Naive thymus-derived CD4-positive, alpha-beta T cell (primary cell): ENCODE measurements around the gene RNF182. TPM values are rescaled to one million over a fixed set of nuclear protein-coding genes. Genes with fewer than 3 reads are reported as not detected.
"Not testable (repeated sequence)": the region's sequence is repeated elsewhere in the genome, so short reads cannot be mapped to it uniquely, and the experiment has no call there.

Experiments used
- ATAC-seq: fragments of 150-1000 bp; cut with Tn5 transposase; 2 replicates; pipeline ENCODE4 v1.10.0; 2021; ENCODE audit warnings: mild to moderate bottlenecking, moderate library complexity
- CTCF ChIA-PET: fragments of 350-600 bp; sonication (Branson Sonifier 250); formaldehyde crosslinking; loops from one replicate; lab custom pipeline; 2021; ENCODE audit warnings: antibody characterized with exemption; lab: Charles Lee
- POLR2A ChIA-PET: fragments of 350-600 bp; sonication (Branson Sonifier 250); formaldehyde crosslinking; loops from one replicate; lab custom pipeline; 2021; ENCODE audit warnings: antibody characterized with exemption, inconsistent platforms; lab: Charles Lee
- DNase-seq, 9 donors: peaks; one replicate each; pipeline versions ENCODE4 v3.0.0 to v3.0.0-alpha.2; 2020 to 2022; ENCODE audit warnings: mixed read lengths in 1 of 9
- H3K27ac ChIP-seq: one replicate; pipeline ENCODE4 v1.7.0; 2013; ENCODE audit warnings: mild to moderate bottlenecking, low read depth, low read length, moderate library complexity
- H3K27me3 ChIP-seq, 2 donors: one replicate each; pipeline ENCODE4 v1.7.0; 2013; ENCODE audit warnings: low read length in 2 of 2, mild to moderate bottlenecking in 2 of 2, moderate library complexity in 2 of 2; ENCODE audit not compliant: control insufficient read depth in 2 of 2, insufficient read depth in 2 of 2
- H3K36me3 ChIP-seq, 3 experiments: 1 replicate in 2 of 3; 2 replicates in 1 of 3; pipeline ENCODE4 v1.7.0; 2013; ENCODE audit warnings: low read length in 3 of 3, mild to moderate bottlenecking in 3 of 3, moderate library complexity in 1 of 3; ENCODE audit not compliant: insufficient read depth in 3 of 3, control insufficient read depth in 2 of 3
- H3K4me1 ChIP-seq, 2 donors: one replicate each; pipeline ENCODE4 v1.7.0; 2013; ENCODE audit warnings: low read length in 2 of 2, mild to moderate bottlenecking in 2 of 2, moderate library complexity in 1 of 2; ENCODE audit not compliant: control insufficient read depth in 2 of 2, insufficient read depth in 2 of 2
- H3K4me3 ChIP-seq: 2 replicates; pipeline ENCODE4 v1.7.0; 2013; ENCODE audit warnings: mild to moderate bottlenecking, low read length
- H3K9me3 ChIP-seq, 3 experiments: 1 replicate in 2 of 3; 2 replicates in 1 of 3; pipeline ENCODE4 v1.7.0; 2013; ENCODE audit warnings: low read length in 3 of 3; ENCODE audit not compliant: control insufficient read depth in 2 of 3
- H3K27ac Mint-ChIP-seq, 9 donors: one replicate each; pipeline ENCODE4 v1.8.0; 2020 to 2022; ENCODE audit warnings: mixed read lengths in 9 of 9, mild to moderate bottlenecking in 8 of 9, moderate library complexity in 5 of 9, inconsistent platforms in 2 of 9
- H3K27me3 Mint-ChIP-seq, 5 donors: one replicate each; pipeline ENCODE4 v1.8.0; 2021 to 2022; ENCODE audit warnings: mixed read lengths in 5 of 5, mild to moderate bottlenecking in 1 of 5
- H3K36me3 Mint-ChIP-seq, 5 donors: one replicate each; pipeline ENCODE4 v1.8.0; 2020 to 2022; ENCODE audit warnings: mixed read lengths in 5 of 5, mild to moderate bottlenecking in 3 of 5, inconsistent platforms in 1 of 5
- H3K4me1 Mint-ChIP-seq, 7 donors: one replicate each; pipeline ENCODE4 v1.8.0; 2020 to 2022; ENCODE audit warnings: mixed read lengths in 7 of 7, mild to moderate bottlenecking in 3 of 7, inconsistent platforms in 1 of 7
- H3K4me3 Mint-ChIP-seq, 10 donors: one replicate each; pipeline ENCODE4 v1.8.0; 2020 to 2022; ENCODE audit warnings: mild to moderate bottlenecking in 10 of 10, mixed read lengths in 10 of 10, moderate library complexity in 6 of 10, inconsistent platforms in 2 of 10
- H3K9me3 Mint-ChIP-seq, 11 donors: one replicate each; pipeline ENCODE4 v1.8.0; 2020 to 2022; ENCODE audit warnings: mixed read lengths in 11 of 11, mild to moderate bottlenecking in 4 of 11, inconsistent platforms in 1 of 11, moderate library complexity in 1 of 11
- intact Hi-C, 2 donors: fragments of 100-400 bp; cut with micrococcal nuclease; formaldehyde crosslinking; loops; one replicate each; pipeline ENCODE4 v1.15.1; 2023
- polyA plus RNA-seq, 2 donors: library from polyadenylated mRNA; unstranded; fragments of 300-500 nt; fragmentation: Illumina TruSeq; gene quantifications; one replicate each; pipeline ENCODE4 v1.2.3, GENCODE V29; 2021
- total RNA-seq, 6 experiments: library from RNA in 5 of 6; stranded (reverse) in 5 of 6; gene quantifications; 1 replicate in 5 of 6; 2 replicates in 1 of 6; pipeline ENCODE4 v1.2.3 and lab custom pipeline; 2021 to 2026

RNF182 gene
- total and polyA plus RNA-seq, 7 experiments from 2014 or later: not detected

DNA sequence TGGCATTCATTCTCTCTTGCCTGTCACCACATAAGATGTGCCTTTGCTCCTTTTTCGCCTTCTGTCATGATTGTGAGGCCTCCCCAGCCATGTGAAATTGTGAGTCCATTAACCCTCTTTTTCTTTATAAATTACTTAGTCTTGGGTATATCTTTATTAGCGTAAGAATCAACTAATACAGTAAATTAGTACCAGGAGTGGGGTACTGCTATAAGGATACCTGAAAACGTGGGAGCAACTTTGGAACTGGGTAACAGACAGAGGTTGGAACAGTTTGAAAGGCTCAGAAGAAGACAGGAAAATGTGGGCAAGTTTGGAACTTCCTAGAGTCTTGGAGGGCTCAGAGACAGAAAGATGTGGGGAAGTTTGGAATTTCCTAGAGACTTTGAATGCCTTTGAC, 46.6 kb downstream of the RNF182 start:
- Histone ChIP-seq H3K36me3 (no peaks in the 10 kb centered on the region), H3K4me3 (no peak overlapping the region), H3K27ac (no peak overlapping the region), H3K4me1 (no peaks in the 10 kb centered on the region), H3K9me3 (peaks cover 0 to 9% (median 0%) of the 10 kb centered on the region in 3 experiments), H3K27me3 (no peaks in the 10 kb centered on the region)
- H3K4me1 Mint-ChIP-seq: no peaks in the 10 kb centered on the region
- H3K27ac Mint-ChIP-seq: no peak overlapping the region
- DNase-seq (no peak), ATAC-seq (no peak)
- peaks cover 0 to 18% (median 13%) of the 10 kb centered on the region in 5 donors for H3K36me3 Mint-ChIP-seq
- peaks cover 6 to 47% (median 22%) of the 10 kb centered on the region in 11 donors for H3K9me3 Mint-ChIP-seq
- CTCF ChIA-PET: no interaction called here
- POLR2A ChIA-PET: no interaction called here
- peaks cover 15 to 39% (median 36%) of the 10 kb centered on the region in 5 donors for H3K27me3 Mint-ChIP-seq
- H3K4me3 Mint-ChIP-seq: no peak overlapping the region
- intact Hi-C loops: no loop called here

DNA sequence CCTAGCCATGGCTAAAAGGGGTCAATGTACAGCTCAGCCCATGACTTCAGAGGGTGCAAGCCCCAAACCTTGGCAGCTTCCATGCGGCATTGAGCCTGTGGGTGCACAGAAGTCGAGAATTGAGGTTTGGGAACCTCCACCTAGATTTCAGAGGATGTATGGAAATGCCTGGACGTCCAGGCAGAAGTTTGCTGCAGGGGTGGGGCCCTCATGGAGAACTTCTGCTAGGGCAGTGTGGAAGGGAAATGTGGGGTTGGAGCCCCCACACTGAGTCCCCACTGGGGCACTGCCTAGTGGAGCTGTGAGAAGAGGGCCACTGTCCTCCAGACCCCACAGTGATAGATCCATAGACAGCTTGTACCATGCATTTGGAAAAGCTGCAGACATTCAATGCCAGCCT, 47.9 kb downstream of the RNF182 start:
- H3K9me3 ChIP-seq, H3K4me1 ChIP-seq, H3K27ac Mint-ChIP-seq, DNase-seq, H3K36me3 ChIP-seq, intact Hi-C loops, H3K4me3 ChIP-seq, H3K4me1 Mint-ChIP-seq, H3K27ac ChIP-seq, CTCF ChIA-PET, H3K4me3 Mint-ChIP-seq, ATAC-seq, H3K27me3 ChIP-seq: not testable (repeated sequence)
- Mint-ChIP-seq H3K9me3 (peaks cover 6 to 47% (median 22%) of the 10 kb centered on the region in 11 donors), H3K36me3 (peaks cover 0 to 18% (median 13%) of the 10 kb centered on the region in 5 donors), H3K27me3 (peaks cover 15 to 46% (median 31%) of the 10 kb centered on the region in 5 donors)
- POLR2A ChIA-PET: interaction anchor here (0.6 kb wide), 2 partner anchors 51 to 400 kb away, joined by 3 read pairs; no protein-coding TSS in a partner anchor

DNA sequence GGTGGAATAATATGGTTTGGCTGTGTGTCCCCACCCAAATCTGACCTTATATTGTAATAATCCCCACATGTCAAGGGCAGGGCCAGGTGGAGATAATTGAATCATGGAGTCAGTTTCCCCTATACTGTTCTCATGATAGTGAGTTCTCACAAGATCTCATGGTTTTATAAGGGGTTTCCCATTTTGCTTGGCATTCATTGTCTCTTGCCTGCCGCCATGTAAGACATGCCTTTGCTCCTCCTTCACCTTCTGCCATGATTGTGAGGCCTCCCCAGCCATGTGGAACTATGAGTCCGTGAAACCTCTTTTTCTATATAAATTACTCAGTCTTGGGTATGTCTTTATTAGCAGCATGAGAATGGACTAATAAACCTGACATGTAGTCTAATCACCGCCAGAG, 48.7 kb downstream of the RNF182 start:
- peaks cover 12 to 41% (median 34%) of the 10 kb centered on the region in 5 donors for H3K27me3 Mint-ChIP-seq
- H3K27ac Mint-ChIP-seq: not testable (repeated sequence)

DNA sequence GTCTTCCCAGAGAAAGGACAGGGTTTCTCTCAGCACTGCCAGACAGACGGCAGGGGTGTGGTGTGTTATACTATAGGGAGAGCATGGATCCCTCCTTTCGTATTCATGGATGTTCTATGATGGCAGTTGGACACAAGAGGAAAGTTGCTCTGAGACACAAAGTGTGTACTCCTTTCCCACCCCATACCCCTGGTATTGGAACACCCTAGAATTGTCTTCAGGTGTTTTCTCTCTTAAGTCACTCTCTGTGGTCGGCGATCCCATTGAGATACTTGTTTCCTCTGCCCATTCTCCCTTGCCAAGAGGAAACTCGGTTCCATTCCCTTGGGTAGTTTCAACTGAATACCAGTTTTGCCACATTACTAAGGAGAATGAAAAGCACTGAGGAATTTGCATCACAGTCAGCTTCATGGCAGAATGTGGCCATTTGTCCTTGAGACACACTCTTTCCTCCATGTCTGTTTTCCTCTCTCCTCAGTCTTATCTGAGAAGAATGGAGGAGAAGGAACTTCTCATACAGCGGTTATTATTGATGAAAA, 53.4 kb downstream of the RNF182 start:
- CTCF ChIA-PET: no interaction called here

More for the DNA sequence above, 48.7 kb downstream of the RNF182 start:
- Mint-ChIP-seq H3K36me3 (peaks cover 0 to 18% (median 13%) of the 10 kb centered on the region in 5 donors), H3K9me3 (peaks cover 6 to 47% (median 22%) of the 10 kb centered on the region in 11 donors)
- H3K27me3 ChIP-seq, H3K36me3 ChIP-seq, H3K4me1 ChIP-seq, H3K9me3 ChIP-seq, DNase-seq, POLR2A ChIA-PET, H3K4me1 Mint-ChIP-seq, H3K27ac ChIP-seq, H3K4me3 ChIP-seq, H3K4me3 Mint-ChIP-seq, CTCF ChIA-PET, ATAC-seq, intact Hi-C loops: not testable (repeated sequence)

DNA sequence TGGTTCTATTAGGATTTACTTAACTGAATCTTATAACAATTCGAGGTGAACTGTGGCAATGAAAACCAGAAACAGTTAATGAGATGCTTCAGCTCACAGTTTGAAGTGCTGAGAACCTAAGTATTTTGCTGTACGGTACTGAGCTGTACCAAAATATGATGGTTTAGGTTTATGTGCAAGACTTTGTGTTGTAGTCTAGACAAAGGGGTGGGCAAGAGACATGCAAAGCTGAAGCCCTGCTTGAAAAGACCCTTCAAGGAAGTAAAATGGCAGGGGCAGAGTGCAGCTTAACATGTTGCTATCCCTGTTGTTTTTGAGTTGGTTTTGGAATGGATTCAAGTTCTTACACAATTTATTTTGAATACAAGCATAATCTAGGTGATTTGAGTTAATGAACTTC, 54.0 kb downstream of the RNF182 start:
- peaks cover 31 to 52% (median 47%) of the 10 kb centered on the region in 5 donors for H3K27me3 Mint-ChIP-seq
- H3K4me1 Mint-ChIP-seq: no peaks in the 10 kb centered on the region
- ATAC-seq (no peak), DNase-seq (no peak)
- ChIA-PET POLR2A (no interaction called here), CTCF (no interaction called here)
- no peak overlapping the region for H3K4me3 Mint-ChIP-seq
- peaks cover 0 to 3% of the 10 kb centered on the region in 2 donors for H3K27me3 ChIP-seq
- no peaks in the 10 kb centered on the region for H3K36me3 ChIP-seq
- H3K27ac ChIP-seq: no peak overlapping the region
- H3K4me3 ChIP-seq: no peak overlapping the region
- intact Hi-C loops: no loop called here
- no peaks in the 10 kb centered on the region for H3K4me1 ChIP-seq
- no peaks in the 10 kb centered on the region for H3K36me3 Mint-ChIP-seq
- H3K9me3 ChIP-seq: no peaks in the 10 kb centered on the region
- peaks cover 0 to 10% (median under 1%) of the 10 kb centered on the region in 11 donors for H3K9me3 Mint-ChIP-seq
- H3K27ac Mint-ChIP-seq: no peak overlapping the region

More for the DNA sequence above, 53.4 kb downstream of the RNF182 start:
- H3K27ac ChIP-seq: no peak overlapping the region
- ATAC-seq: no peak
- H3K9me3 ChIP-seq: peaks cover 0 to 2% (median 0%) of the 10 kb centered on the region in 3 experiments
- no peak for DNase-seq
- H3K4me3 ChIP-seq: no peak overlapping the region
- peaks cover 0 to 1% of the 10 kb centered on the region in 2 donors for H3K27me3 ChIP-seq
- Mint-ChIP-seq H3K4me1 (no peaks in the 10 kb centered on the region), H3K4me3 (no peak overlapping the region), H3K36me3 (peaks cover 0 to 6% (median 0%) of the 10 kb centered on the region in 5 donors), H3K27me3 (peaks cover 25 to 46% (median 41%) of the 10 kb centered on the region in 5 donors), H3K9me3 (peaks cover 0 to 17% (median 6%) of the 10 kb centered on the region in 11 donors), H3K27ac (no peak overlapping the region)
- POLR2A ChIA-PET: no interaction called here
- H3K4me1 ChIP-seq: no peaks in the 10 kb centered on the region
- intact Hi-C loops: no loop called here
- H3K36me3 ChIP-seq: no peaks in the 10 kb centered on the region

DNA sequence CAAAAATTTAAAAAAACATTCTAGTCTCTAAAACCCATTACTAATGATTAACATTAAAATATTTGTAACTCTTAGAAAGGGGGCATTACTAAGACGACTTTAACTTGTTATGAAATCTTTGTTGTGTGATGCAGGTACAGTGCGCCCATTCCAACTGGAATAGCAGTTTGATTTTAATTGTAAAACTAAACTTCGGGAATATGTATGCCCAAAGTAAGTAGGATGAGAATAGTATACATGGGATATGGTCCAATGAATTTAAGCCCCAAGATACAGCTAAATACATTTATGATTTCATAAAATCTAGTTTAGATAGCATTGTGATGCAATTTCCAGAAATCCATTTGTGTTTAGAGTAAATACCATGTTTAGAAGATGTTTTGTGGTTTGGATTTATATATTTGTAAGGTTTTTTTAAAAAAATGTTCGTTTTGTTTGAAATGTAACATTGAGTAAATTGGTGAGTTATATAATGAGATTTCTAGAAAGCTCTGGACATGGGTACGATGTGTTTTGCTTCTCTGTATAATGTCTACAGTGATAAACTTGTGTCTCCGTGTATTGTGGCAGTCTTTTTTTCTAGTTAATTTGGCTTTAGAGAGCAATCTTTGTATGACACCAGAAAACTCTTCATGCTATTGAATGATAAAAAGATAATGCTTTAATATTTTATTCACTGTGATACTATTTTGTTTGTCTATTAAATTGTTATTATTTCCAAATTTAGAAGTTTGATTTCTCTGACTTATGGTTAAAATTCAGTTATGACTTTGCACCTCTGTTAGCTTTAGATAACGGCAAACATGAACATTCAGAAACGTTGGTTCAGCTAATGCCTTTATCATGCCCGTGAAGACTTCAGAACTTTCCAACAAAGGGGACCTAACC, 54.8 kb downstream of the RNF182 start:
- DNase-seq (no peak), ATAC-seq (no peak)
- intact Hi-C loops: no loop called here
- no peak overlapping the region for H3K27ac Mint-ChIP-seq
- Histone ChIP-seq H3K9me3 (no peaks in the 10 kb centered on the region), H3K27ac (no peak overlapping the region), H3K27me3 (peaks cover 0 to 3% of the 10 kb centered on the region in 2 donors), H3K4me3 (no peak overlapping the region), H3K4me1 (no peaks in the 10 kb centered on the region), H3K36me3 (no peaks in the 10 kb centered on the region)
- H3K4me1 Mint-ChIP-seq: no peaks in the 10 kb centered on the region
- POLR2A ChIA-PET: no interaction called here
- peaks cover 38 to 60% (median 54%) of the 10 kb centered on the region in 5 donors for H3K27me3 Mint-ChIP-seq
- H3K4me3 Mint-ChIP-seq: no peak overlapping the region
- no peaks in the 10 kb centered on the region for H3K36me3 Mint-ChIP-seq
- H3K9me3 Mint-ChIP-seq: peaks cover 0 to 5% (median 0%) of the 10 kb centered on the region in 11 donors
- CTCF ChIA-PET: no interaction called here
